ENCODE results near the gene C1orf35. TPM values are rescaled to one million over a fixed set of nuclear protein-coding genes. Genes with fewer than 3 reads are reported as not detected.

Gene C1orf35
- total and polyA plus RNA-seq, 9 of the 15 experiments (the other 6 are each of a cell fraction or from before 2014, with no cell fraction given): 3.2 to 48.7 (median 12.5) TPM

DNA sequence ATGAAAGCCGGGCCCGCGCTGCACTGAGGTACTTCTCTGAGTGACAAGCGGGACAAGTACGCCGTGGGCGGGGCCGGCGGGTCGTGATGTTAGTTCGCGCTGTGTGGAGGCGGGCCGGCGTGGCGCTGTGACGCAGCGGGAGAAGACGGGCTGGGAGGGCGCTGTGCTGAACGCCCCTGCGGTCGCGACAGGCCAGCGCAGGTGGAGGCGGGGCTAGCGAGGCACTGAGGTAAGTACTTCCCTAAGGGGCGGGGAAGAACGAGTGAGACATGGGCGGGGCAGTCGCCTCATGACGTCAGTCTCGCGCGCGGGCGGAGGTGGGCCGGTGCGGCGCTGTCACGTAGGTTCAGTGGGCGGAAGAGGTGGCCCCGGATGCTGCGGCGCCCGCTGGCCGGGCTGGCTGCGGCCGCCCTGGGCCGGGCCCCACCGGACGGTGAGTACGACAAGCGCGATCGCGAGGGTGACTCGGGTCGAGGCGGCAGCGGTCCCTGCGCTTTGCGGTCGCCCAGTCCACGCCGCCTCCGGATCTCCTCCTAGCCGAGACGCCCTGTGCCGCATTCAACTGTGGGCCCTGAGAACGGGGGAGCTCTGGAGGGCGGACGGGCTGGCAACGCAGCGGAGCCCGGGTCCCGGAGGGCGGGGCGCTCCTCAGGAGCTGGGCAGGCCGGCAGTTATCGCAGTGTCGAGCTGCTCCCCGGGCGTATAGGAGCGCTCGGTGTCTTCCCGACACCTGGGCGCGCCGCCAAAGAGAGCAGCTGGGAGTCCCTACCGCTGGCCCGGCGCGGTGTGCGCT lies 37.0 kb upstream of the C1orf35 start, which contains the start of gene GUK1 (continued):
- TF ChIP-seq SNRNP70 (optimal IDR thresholded peaks at IDR 0.05; ENCODE audit: low read depth, low read length): no peak
- no peak; a peak in 1 of 4 replicates for TF ChIP-seq SIX5 (IDR thresholded peaks at IDR 0.05; ENCODE audit: borderline replicate concordance in 1 of 2, insufficient read depth in 1 of 2, low read depth in 1 of 2, low read length in 2 of 2)
- no peak for TF ChIP-seq NCOA4 (IDR thresholded peaks at IDR 0.05; ENCODE audit: partially characterized antibody)
- TF ChIP-seq KDM5B (IDR thresholded peaks at IDR 0.05; ENCODE audit: insufficient replicate concordance, low read depth, low read length): peak; percentile 95
- TF ChIP-seq CCAR2 (IDR thresholded peaks at IDR 0.05; ENCODE audit: low read depth, low read length): no peak
- no peak for TF ChIP-seq DDX20 (tag; IDR thresholded peaks at IDR 0.05; ENCODE audit: low read depth)
- peak; percentile 48 for TF ChIP-seq HNRNPK (IDR thresholded peaks at IDR 0.05; ENCODE audit: low read depth, low read length, poor library complexity, severe bottlenecking)
- no peak; the same call in 1 of the 2 replicates for TF ChIP-seq ZEB2 (IDR thresholded peaks at IDR 0.05)
- no peak for TF ChIP-seq ZNF785 (CRISPR knock-in tag; IDR thresholded peaks at IDR 0.05)
- TF ChIP-seq, protein P1, sequence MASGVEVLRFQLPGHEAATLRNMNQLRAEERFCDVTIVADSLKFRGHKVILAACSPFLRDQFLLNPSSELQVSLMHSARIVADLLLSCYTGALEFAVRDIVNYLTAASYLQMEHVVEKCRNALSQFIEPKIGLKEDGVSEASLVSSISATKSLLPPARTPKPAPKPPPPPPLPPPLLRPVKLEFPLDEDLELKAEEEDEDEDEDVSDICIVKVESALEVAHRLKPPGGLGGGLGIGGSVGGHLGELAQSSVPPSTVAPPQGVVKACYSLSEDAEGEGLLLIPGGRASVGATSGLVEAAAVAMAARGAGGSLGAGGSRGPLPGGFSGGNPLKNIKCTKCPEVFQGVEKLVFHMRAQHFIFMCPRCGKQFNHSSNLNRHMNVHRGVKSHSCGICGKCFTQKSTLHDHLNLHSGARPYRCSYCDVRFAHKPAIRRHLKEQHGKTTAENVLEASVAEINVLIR (CRISPR knock-in tag; IDR thresholded peaks at IDR 0.05): peak; percentile 96
- TF ChIP-seq, protein P2, sequence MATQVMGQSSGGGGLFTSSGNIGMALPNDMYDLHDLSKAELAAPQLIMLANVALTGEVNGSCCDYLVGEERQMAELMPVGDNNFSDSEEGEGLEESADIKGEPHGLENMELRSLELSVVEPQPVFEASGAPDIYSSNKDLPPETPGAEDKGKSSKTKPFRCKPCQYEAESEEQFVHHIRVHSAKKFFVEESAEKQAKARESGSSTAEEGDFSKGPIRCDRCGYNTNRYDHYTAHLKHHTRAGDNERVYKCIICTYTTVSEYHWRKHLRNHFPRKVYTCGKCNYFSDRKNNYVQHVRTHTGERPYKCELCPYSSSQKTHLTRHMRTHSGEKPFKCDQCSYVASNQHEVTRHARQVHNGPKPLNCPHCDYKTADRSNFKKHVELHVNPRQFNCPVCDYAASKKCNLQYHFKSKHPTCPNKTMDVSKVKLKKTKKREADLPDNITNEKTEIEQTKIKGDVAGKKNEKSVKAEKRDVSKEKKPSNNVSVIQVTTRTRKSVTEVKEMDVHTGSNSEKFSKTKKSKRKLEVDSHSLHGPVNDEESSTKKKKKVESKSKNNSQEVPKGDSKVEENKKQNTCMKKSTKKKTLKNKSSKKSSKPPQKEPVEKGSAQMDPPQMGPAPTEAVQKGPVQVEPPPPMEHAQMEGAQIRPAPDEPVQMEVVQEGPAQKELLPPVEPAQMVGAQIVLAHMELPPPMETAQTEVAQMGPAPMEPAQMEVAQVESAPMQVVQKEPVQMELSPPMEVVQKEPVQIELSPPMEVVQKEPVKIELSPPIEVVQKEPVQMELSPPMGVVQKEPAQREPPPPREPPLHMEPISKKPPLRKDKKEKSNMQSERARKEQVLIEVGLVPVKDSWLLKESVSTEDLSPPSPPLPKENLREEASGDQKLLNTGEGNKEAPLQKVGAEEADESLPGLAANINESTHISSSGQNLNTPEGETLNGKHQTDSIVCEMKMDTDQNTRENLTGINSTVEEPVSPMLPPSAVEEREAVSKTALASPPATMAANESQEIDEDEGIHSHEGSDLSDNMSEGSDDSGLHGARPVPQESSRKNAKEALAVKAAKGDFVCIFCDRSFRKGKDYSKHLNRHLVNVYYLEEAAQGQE (IDR thresholded peaks at IDR 0.05; ENCODE audit: borderline replicate concordance): peak; percentile 99
- TF ChIP-seq, protein P2 (CRISPR knock-in tag; IDR thresholded peaks at IDR 0.05; ENCODE audit: low read depth): 0 out of 2 replicates have a peak, but pooled peaks have one; percentile 16
- no peak for TF ChIP-seq SP2 (IDR thresholded peaks at IDR 0.05; ENCODE audit: extremely low read depth, low read depth, low read length, poor library complexity, severe bottlenecking)
- no peak for TF ChIP-seq ARNT (IDR thresholded peaks at IDR 0.05)
- TF ChIP-seq GATAD2B (IDR thresholded peaks at IDR 0.05; ENCODE audit: borderline replicate concordance): no peak
- TF ChIP-seq RBM25 (IDR thresholded peaks at IDR 0.05; ENCODE audit: low read depth, low read length, severe bottlenecking): no peak
- peak; percentile 46; the same call in 1 of the 2 replicates for TF ChIP-seq DPF2 (IDR thresholded peaks at IDR 0.05)
